DMS153 (cell line): ENCODE results near the gene CCDC9B.

ENCODE experiments used
- DNase-seq: peaks from one replicate; lab custom pipeline; 2025; lab: John Stamatoyannopoulos, UW

CCDC9B gene

GRCh38 chr15:40345225-40345866 lies 4.6 kb upstream of the CCDC9B start:
- DNase-seq, result no peak

- peak; percentile 14 for DNase-seq
Observed at GRCh38 chr15:40344631-40345120, 3.9 kb upstream of the CCDC9B start.

- DNase-seq, result no peak
Observed at GRCh38 chr15:40344217-40344616, 3.5 kb upstream of the CCDC9B start.

- no peak for DNase-seq
Observed at GRCh38 chr15:40343512-40343911, 2.8 kb upstream of the CCDC9B start.

- DNase-seq, result no peak
Observed at GRCh38 chr15:40342416-40343320, 1.9 kb upstream of the CCDC9B start.

DNA sequence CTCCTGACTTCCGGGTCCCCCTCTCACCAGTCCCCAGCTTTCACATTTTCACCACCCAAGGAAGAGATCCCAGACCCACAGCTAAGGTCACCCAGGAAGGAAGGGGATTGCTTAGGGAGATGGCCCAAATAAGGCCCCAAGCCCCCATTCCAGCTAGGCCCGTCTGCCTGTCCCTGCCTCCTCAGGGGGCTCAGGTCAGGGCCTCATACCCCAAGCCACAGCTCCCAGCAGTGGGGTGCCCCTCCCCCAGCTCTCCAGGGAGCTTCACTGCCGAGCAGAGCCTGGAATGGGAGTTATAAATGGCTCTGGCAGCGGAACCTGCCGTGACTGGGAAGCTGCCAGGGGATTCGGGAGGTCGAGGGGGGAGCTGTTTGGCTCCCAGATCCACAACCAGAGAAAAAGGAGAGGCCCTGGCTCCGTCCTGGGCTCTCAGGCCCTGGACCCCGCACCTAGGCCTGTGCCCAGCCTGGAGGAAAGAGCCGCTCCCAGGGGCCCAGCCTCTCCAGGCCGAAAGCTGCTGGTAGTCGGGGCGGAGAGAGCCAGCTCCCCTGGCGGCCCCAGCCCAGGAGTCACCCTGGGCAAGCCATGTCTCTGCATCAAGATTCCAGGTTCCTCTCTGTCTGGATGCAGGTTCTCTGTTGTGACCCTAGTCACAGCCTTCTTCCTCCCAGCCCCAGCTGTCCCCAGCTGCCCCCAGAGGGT lies 550 bp downstream of the CCDC9B start:
- peak; percentile 34 for DNase-seq

- DNase-seq, result no peak
Observed at GRCh38 chr15:40339621-40339945, 1.2 kb downstream of the CCDC9B start.

- no peak for DNase-seq
Observed at GRCh38 chr15:40338921-40339620, 1.7 kb downstream of the CCDC9B start.

DNA sequence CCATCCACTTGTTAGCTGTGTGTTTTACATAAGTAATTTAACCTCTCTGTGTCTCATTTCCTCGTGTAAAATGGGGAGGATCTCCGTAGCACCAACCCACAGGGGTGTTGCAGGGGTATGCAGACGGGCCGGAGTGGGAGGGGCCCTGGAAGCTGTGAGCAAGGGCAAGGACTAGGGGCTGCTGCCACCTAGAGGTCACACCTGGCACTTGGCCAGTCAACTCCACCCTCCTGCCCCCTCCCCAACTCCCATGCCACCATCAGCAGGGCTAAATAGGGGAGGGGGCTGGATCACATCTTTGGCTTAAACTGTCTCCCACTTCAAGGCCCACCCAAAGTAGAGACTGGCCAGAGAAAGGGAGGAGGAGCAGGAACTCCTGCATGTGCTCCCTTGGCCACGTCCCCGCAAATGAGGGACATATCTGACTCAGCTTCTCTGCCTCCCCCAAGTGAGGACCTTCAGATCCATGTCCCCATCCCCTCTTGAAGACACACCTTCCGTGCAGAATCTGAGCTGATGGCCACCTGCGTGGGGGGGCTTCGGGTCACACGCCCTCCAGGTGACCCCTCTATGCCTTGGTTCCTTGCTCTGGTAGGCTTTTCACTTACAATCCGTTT lies 2.6 kb downstream of the CCDC9B start:
- DNase-seq, result no peak

GRCh38 chr15:40337597-40337996 lies 3.1 kb downstream of the CCDC9B start:
- no peak for DNase-seq

DNA sequence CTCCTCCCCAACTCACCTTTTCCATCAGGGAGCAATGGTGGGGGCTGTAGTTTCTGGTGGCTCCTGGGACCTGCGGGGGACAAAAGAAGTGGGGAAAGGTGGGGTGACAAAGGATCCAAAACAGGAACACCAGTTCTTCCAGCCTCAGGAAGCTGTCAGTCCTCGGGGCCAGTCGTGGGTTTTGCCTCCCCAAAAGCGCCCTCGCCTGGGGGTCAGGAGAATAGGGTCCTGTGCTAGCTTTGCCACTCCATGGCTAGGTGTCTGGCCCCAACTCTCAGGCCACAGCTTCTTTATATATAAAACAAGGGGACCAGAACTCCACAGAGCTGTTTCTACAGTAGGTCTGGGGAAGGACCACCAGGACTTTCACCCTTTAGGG lies 4.0 kb downstream of the CCDC9B start:
- no peak for DNase-seq

- peak; percentile 45 for DNase-seq
Observed at GRCh38 chr15:40335938-40336743, 4.6 kb downstream of the CCDC9B start.

- DNase-seq, result no peak
Observed at GRCh38 chr15:40334941-40335795, 5.6 kb downstream of the CCDC9B start.

DNA sequence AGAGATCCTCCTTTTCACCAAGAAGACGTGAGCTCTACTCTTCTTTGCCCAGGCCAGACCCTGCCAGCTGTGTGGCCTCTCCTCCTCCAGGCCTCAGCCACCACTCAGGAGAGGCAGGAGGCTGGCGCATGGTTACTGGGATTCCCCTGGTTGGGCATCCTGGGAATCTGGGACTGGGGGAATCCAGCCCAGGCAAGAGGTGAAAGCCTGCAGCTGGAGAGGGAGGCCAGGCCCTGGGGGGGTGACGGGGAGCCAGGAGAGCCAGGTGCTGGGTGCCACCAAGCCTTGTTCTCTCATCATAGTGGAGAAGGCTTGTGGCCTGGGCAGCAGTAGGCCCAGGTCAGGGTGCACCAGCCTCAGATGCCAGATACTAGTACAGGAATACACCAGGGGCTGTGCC lies 6.2 kb downstream of the CCDC9B start:
- no peak for DNase-seq

GRCh38 chr15:40333922-40334492 lies 6.7 kb downstream of the CCDC9B start:
- DNase-seq, result no peak

DNA sequence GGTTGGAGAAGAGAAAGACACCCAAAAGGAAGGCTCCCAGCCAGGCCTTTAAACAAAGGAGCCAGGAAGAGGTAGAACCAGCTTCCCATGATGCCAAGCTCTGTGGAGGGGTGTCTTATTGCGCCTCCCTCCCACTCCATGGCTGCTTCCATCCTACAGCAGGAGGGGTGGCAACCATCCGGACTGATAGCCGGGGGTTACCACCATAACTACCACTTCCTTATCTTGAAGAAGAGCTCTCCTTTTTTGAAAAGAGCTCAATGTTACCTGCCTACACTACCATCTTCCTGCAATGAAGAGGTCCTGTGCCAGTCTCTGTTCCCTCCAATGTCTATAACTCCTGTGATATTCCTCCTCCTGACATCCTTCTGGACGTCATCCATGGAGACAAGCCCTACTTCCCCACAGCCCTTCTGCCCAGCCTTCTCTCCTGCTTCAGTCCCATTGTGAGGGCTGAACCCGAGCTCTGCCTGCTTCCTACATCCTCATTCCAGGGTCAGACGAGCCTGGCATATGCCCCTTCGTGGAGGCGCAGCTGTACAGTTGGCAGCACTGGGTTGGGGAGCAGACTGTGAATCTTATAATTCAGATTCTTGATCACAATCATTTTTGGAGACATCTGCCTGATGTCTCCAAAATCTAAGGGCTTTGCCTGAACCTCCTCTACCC lies 8.5 kb downstream of the CCDC9B start:
- no peak for DNase-seq

DNA sequence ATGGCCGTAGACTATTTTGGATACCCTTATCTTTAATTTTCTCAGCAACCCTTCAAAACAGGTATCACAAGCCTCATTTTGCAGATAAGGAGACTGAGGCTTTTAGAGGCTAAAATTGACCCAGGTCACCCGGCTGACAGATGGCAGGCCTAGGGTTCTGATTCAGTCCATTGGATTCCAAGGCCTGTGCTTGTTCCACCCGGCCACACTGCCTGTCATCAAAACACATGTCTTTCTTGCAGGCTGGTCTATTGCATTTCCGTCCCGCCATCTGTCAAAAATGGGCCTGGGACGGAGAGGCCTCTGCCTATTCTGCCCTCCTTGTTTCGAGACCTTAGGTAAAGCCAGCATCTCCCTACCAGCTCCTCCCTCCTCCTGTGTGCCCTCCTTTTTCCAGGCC lies 9.1 kb downstream of the CCDC9B start:
- no peak for DNase-seq

GRCh38 chr15:40331026-40331425 lies 9.7 kb downstream of the CCDC9B start:
- no peak for DNase-seq

GRCh38 chr15:40330368-40330836 lies 10.3 kb downstream of the CCDC9B start:
- peak; percentile 14 for DNase-seq
